ENCODE measurements around the gene NPHP1. TPM values are rescaled to one million over a fixed set of nuclear protein-coding genes. Genes with fewer than 3 reads are reported as not detected.
"Not testable (repeated sequence)": the region's sequence is repeated elsewhere in the genome, so short reads cannot be mapped to it uniquely, and the experiment has no call there.

NPHP1 gene
- total and polyA plus RNA-seq, 4 donors, result 2.6 to 10.4 (median 6.1) TPM

- no peak overlapping the region for H3K4me3 ChIP-seq (ENCODE audit: low read length in 2 of 2)
- intact Hi-C loops (cut with DNase I), result no loop called here
- ATAC-seq (ENCODE audit: low FRiP score) (no peak), DNase-seq (no peak)
- no peaks in the 10 kb centered on the region for H3K36me3 ChIP-seq (ENCODE audit: control insufficient read depth in 1 of 2, insufficient read depth in 2 of 2, low read length in 1 of 2)
- no peaks in the 10 kb centered on the region for H3K4me1 ChIP-seq (ENCODE audit: control insufficient read depth in 1 of 2, insufficient read depth in 2 of 2, low read length in 2 of 2)
- no peak overlapping the region for H3K27ac ChIP-seq (ENCODE audit: low read depth in 1 of 2, low read length in 2 of 2)
- WGBS, 2 donors, result 81% methylated on average over 2 of the region's 2 CpGs
- no peaks in the 10 kb centered on the region for H3K9me3 ChIP-seq (ENCODE audit: control insufficient read depth, low read length)
- H3K27me3 ChIP-seq (ENCODE audit: control insufficient read depth in 1 of 2, insufficient read depth in 2 of 2, low read length in 1 of 2), result no peaks in the 10 kb centered on the region
Measured at GRCh38 chr2:110220190-110220564, 15.4 kb upstream of the NPHP1 start.

GRCh38 chr2:110219496-110220189 lies 14.8 kb upstream of the NPHP1 start:
- WGBS, 2 donors, result 45 to 47% methylated on average over 1 of the region's 1 CpG
- no peak for ATAC-seq (ENCODE audit: low FRiP score)

DNA sequence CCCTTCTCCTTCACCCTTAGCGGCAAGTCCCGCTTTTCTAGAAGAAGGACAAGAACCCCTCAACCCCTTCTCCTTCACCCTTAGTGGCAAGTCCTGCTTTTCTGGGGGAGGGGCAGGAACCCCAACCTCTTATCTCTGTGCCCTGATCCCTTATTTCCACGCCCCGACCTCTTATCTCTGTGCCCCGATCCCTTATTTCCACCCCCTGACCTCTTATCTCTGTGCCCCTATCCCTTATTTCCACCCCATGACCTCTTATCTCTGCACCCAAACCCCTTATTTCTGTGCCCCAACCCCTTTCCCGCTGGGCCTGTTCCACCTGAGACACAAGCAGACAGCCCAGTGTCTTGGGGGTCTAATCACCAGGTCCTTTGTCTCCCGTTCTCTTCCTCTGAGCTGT lies 14.1 kb upstream of the NPHP1 start:
- H3K27me3 ChIP-seq (ENCODE audit: control insufficient read depth in 1 of 2, insufficient read depth in 2 of 2, low read length in 1 of 2); ATAC-seq (ENCODE audit: low FRiP score); H3K27ac ChIP-seq (ENCODE audit: low read depth in 1 of 2, low read length in 2 of 2); intact Hi-C loops (cut with DNase I); H3K4me1 ChIP-seq (ENCODE audit: control insufficient read depth in 1 of 2, insufficient read depth in 2 of 2, low read length in 2 of 2); DNase-seq; H3K4me3 ChIP-seq (ENCODE audit: low read length in 2 of 2); H3K9me3 ChIP-seq (ENCODE audit: control insufficient read depth, low read length); H3K36me3 ChIP-seq (ENCODE audit: control insufficient read depth in 1 of 2, insufficient read depth in 2 of 2, low read length in 1 of 2): not testable (repeated sequence)
- 82 to 84% methylated on average over 7 of the region's 7 CpGs for WGBS, 2 donors

More at GRCh38 chr2:110219496-110220189, 14.8 kb upstream of the NPHP1 start:
- H3K27me3 ChIP-seq (ENCODE audit: control insufficient read depth in 1 of 2, insufficient read depth in 2 of 2, low read length in 1 of 2), result no peaks in the 10 kb centered on the region
- no peak overlapping the region for H3K27ac ChIP-seq (ENCODE audit: low read depth in 1 of 2, low read length in 2 of 2)
- H3K36me3 ChIP-seq (ENCODE audit: control insufficient read depth in 1 of 2, insufficient read depth in 2 of 2, low read length in 1 of 2), result no peaks in the 10 kb centered on the region
- intact Hi-C loops (cut with DNase I), result no loop called here
- H3K4me1 ChIP-seq (ENCODE audit: control insufficient read depth in 1 of 2, insufficient read depth in 2 of 2, low read length in 2 of 2), result no peaks in the 10 kb centered on the region
- H3K4me3 ChIP-seq (ENCODE audit: low read length in 2 of 2), result no peak overlapping the region
- no peaks in the 10 kb centered on the region for H3K9me3 ChIP-seq (ENCODE audit: control insufficient read depth, low read length)
- DNase-seq, result no peak

- Histone ChIP-seq H3K4me1 (ENCODE audit: control insufficient read depth in 1 of 2, insufficient read depth in 2 of 2, low read length in 2 of 2) (no peaks in the 10 kb centered on the region), H3K27ac (ENCODE audit: low read depth in 1 of 2, low read length in 2 of 2) (no peak overlapping the region), H3K4me3 (ENCODE audit: low read length in 2 of 2) (no peak overlapping the region), H3K36me3 (ENCODE audit: control insufficient read depth in 1 of 2, insufficient read depth in 2 of 2, low read length in 1 of 2) (no peaks in the 10 kb centered on the region), H3K9me3 (ENCODE audit: control insufficient read depth, low read length) (no peaks in the 10 kb centered on the region), H3K27me3 (ENCODE audit: control insufficient read depth in 1 of 2, insufficient read depth in 2 of 2, low read length in 1 of 2) (no peaks in the 10 kb centered on the region)
- DNase-seq (no peak), ATAC-seq (ENCODE audit: low FRiP score) (no peak)
- intact Hi-C loops (cut with DNase I), result no loop called here
Measured at GRCh38 chr2:110216803-110217202, 12.0 kb upstream of the NPHP1 start.

GRCh38 chr2:110216199-110216598 lies 11.4 kb upstream of the NPHP1 start:
- intact Hi-C loops (cut with DNase I), result no loop called here
- Histone ChIP-seq H3K36me3 (ENCODE audit: control insufficient read depth in 1 of 2, insufficient read depth in 2 of 2, low read length in 1 of 2) (no peaks in the 10 kb centered on the region), H3K4me1 (ENCODE audit: control insufficient read depth in 1 of 2, insufficient read depth in 2 of 2, low read length in 2 of 2) (no peaks in the 10 kb centered on the region), H3K27me3 (ENCODE audit: control insufficient read depth in 1 of 2, insufficient read depth in 2 of 2, low read length in 1 of 2) (no peaks in the 10 kb centered on the region), H3K9me3 (ENCODE audit: control insufficient read depth, low read length) (no peaks in the 10 kb centered on the region), H3K27ac (ENCODE audit: low read depth in 1 of 2, low read length in 2 of 2) (no peak overlapping the region), H3K4me3 (ENCODE audit: low read length in 2 of 2) (no peak overlapping the region)
- ATAC-seq (ENCODE audit: low FRiP score), result no peak
- 56 to 61% methylated on average over 3 of the region's 3 CpGs for WGBS, 2 donors
- no peak for DNase-seq

DNA sequence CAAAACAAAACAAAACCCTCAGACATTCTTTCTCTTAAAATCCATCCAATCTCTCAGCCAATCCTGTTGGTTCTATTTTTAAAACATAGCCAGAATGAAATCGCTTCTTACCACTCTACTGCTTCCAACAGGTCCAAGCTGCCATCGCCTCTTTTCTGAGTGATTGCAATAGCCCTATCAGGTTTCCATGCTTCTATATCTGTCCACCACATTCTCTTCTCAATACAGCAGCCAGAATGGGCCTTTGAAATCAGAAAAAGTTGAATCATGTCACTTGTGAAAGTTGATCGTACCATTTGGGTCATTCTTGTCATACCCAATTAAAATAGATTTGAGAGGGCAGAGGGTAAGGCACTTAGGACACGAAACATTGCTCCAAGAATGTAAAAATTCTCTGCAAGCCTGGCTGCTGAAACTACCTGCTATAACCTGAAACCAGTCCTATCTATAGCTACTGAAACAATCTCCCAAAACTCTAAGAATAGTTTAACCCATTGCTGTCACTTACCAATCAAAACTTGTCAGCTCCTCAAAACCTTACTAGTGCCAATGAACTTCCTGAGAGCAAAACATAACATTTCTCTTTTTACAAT lies 10.8 kb upstream of the NPHP1 start:
- H3K36me3 ChIP-seq (ENCODE audit: control insufficient read depth in 1 of 2, insufficient read depth in 2 of 2, low read length in 1 of 2), result no peaks in the 10 kb centered on the region
- H3K27ac ChIP-seq (ENCODE audit: low read depth in 1 of 2, low read length in 2 of 2), result no peak overlapping the region
- no peak overlapping the region for H3K4me3 ChIP-seq (ENCODE audit: low read length in 2 of 2)
- H3K4me1 ChIP-seq (ENCODE audit: control insufficient read depth in 1 of 2, insufficient read depth in 2 of 2, low read length in 2 of 2), result no peaks in the 10 kb centered on the region
- intact Hi-C loops (cut with DNase I), result no loop called here
- DNase-seq (no peak), ATAC-seq (ENCODE audit: low FRiP score) (no peak)
- no peaks in the 10 kb centered on the region for H3K27me3 ChIP-seq (ENCODE audit: control insufficient read depth in 1 of 2, insufficient read depth in 2 of 2, low read length in 1 of 2)
- H3K9me3 ChIP-seq (ENCODE audit: control insufficient read depth, low read length), result no peaks in the 10 kb centered on the region
- WGBS, 2 donors, result 40 to 45% methylated on average over 4 of the region's 4 CpGs

DNA sequence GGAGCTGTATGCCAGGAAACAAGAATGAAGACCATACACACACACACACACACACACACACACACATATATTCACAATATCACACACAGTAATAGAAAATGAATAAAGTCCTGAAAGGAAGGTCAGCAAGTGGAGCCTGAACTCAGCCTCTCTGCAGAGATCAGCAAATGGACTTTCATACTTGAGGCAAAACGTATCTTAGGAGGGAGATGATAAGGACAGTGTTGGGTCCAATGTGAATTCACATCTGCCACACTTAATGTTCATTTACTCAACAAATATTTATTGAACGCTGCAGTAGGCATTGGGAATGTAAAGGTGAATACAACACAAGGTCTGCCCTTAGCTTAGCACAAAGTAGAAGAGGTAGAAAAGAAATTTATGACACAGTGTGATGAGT lies 10.3 kb upstream of the NPHP1 start:
- Histone ChIP-seq H3K4me3 (ENCODE audit: low read length in 2 of 2) (no peak overlapping the region), H3K27ac (ENCODE audit: low read depth in 1 of 2, low read length in 2 of 2) (no peak overlapping the region), H3K9me3 (ENCODE audit: control insufficient read depth, low read length) (no peaks in the 10 kb centered on the region), H3K27me3 (ENCODE audit: control insufficient read depth in 1 of 2, insufficient read depth in 2 of 2, low read length in 1 of 2) (no peaks in the 10 kb centered on the region), H3K4me1 (ENCODE audit: control insufficient read depth in 1 of 2, insufficient read depth in 2 of 2, low read length in 2 of 2) (no peaks in the 10 kb centered on the region), H3K36me3 (ENCODE audit: control insufficient read depth in 1 of 2, insufficient read depth in 2 of 2, low read length in 1 of 2) (peaks cover 0 to 2% of the 10 kb centered on the region in 2 donors)
- intact Hi-C loops (cut with DNase I), result no loop called here
- no peak for DNase-seq
- 61 to 65% methylated on average over 2 of the region's 2 CpGs for WGBS, 2 donors
- ATAC-seq (ENCODE audit: low FRiP score), result no peak

DNA sequence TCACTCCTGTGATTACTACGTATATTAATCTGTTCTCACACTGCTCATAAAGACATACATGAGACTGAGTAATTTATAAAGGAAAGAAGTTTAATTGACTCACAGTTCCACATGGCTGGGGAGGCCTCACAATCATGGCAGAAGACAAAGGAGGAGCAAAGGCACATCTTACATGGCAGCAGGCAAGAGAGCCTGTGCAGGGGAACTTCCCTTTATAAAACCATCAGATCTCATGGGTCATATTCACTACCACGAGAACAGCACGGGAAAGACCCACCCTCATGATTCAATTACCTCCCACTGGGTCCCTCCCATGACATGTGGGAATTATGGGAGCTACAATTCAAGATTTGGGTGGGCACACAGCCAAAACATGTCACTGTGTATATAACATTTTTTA lies 8.7 kb upstream of the NPHP1 start:
- H3K4me3 ChIP-seq (ENCODE audit: low read length in 2 of 2); H3K4me1 ChIP-seq (ENCODE audit: control insufficient read depth in 1 of 2, insufficient read depth in 2 of 2, low read length in 2 of 2); H3K36me3 ChIP-seq (ENCODE audit: control insufficient read depth in 1 of 2, insufficient read depth in 2 of 2, low read length in 1 of 2); H3K27me3 ChIP-seq (ENCODE audit: control insufficient read depth in 1 of 2, insufficient read depth in 2 of 2, low read length in 1 of 2); H3K9me3 ChIP-seq (ENCODE audit: control insufficient read depth, low read length); intact Hi-C loops (cut with DNase I); DNase-seq; ATAC-seq (ENCODE audit: low FRiP score); H3K27ac ChIP-seq (ENCODE audit: low read depth in 1 of 2, low read length in 2 of 2): not testable (repeated sequence)
- 68 to 82% methylated on average over 3 of the region's 3 CpGs for WGBS, 2 donors
